Dedifferentiated amniotic fluid mesenchymal stem cell (primary cell): ENCODE measurements around the gene WFIKKN1.
"Not testable (repeated sequence)": the region's sequence is repeated elsewhere in the genome, so short reads cannot be mapped to it uniquely, and the experiment has no call there.

ENCODE experiments used
- DNase-seq: peaks from one replicate; pipeline ENCODE4 v3.0.0-alpha.2; 2016; ENCODE audit errors: extremely low spot score

The WFIKKN1 gene

DNA sequence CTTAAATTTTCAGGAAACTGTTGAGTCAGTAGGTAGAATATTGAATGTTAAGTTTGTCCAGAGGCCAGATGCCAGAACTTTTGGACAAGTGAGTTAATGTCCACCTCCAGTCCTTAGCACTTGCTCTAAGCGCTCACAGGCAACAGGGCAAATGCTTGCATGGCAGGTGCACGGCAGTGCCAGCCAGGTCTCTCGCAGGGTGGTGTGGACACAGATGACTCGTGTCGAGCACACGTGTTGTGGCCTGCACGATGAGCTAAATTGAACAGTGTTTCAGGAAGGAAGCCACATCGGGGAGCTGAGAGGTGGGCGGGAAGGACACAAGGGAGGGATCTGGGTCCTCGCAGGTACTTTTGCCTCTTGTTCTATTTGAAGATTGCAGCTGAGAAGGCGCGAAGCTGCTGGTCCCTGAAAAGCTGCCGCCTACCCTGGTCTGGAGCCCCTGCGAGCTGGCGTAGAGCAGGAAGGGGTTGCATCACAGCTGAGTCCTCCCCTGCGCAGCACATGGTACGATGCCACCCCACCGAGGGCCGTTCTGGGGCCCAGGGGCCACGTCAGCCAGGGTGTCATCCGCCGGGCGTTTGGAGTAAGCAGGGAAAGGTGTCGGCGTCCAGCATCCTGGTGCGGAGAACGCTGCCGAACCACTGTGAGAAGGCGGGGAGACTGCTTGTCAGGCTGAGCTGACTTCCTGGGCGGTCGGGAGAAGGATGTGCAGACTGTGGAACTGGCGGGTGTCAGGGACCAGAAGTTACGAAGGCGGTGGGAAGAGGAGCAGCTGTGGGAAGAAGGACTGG is 34.6 kb upstream of the WFIKKN1 start:
- DNase-seq = no peak

DNA sequence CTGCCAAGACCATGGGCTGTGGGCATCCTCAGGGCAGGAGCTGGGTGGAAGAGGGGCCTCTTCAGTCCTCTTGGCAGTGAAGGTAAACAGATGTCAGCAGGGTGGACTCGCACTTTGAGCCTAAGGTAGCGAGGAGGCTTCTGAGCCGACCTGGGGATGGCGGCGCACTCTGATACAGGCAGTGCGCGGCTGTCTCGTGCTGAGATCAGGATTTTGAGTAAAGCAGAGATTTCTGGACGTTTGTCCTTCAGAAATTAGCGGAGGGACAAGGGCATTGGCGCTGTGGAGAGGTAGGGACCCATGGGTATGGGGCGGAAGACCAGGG is 34.1 kb upstream of the WFIKKN1 start:
- DNase-seq = no peak

GRCh38 chr16:597655-598054 is 33.1 kb upstream of the WFIKKN1 start:
- not testable (repeated sequence) for DNase-seq

DNA sequence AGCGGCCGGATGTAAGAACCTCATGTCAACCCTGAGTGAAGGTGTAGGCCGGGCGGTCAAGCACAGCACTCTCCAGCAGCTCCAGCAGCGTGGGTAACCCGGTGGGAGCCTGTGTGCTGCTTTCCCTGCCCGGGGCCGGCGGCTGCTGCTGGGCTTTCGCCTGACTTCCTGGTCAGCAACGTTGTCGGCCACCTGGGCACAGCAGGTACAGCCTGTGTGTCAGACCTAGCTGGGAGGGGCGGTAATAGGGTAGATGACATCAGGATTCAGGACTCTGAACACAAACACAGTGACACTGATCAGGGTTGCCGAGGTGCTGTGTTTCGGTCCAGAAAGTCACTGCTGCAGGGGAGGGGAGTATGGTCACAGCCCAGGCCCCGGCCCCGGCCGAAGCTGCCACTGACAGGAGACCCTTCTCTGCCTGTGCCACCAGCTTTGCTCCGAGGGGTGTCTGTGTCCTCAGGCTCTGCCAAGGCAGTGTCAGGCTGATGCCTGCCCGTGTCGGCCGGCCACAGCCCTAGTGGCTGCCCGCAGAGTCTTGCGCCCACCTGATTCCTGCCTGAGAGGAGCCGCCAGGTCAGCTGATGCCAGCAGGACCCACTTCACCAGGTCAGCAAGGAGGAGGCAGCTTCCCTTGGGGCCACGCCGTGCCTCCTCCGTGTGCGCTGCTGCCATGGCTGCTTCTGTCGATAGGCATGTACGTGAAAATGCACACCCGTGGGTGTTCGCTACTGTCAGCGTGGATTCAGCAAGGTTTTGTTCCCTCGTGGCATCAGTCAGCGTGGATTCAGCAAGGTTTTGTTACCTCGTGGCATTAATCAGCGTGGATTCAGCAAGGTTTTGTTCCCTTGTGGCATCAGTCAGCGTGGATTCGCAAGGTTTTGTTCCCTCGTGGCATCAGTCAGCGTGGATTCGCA is 31.7 kb upstream of the WFIKKN1 start:
- DNase-seq = no peak

DNA sequence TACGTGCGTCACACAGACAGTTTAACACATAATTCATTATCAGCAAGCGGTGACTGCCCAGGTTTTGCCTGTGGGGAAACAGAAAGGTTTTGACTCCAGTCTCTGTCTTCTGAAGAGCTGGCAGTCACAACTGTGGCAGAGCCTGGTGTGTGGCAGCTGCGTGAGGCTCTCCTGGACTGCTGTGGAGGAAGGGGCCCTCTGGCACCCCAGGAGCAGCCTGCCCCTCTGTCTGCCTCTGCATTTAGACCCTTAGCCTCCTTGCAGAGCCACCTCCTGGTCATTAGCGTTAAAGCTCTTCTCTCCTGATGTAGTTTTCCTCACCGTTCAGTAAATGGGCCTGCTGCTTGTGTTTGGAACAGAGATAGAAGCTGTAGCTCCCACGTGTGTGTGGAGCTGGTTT is 30.0 kb upstream of the WFIKKN1 start:
- no peak for DNase-seq

DNA sequence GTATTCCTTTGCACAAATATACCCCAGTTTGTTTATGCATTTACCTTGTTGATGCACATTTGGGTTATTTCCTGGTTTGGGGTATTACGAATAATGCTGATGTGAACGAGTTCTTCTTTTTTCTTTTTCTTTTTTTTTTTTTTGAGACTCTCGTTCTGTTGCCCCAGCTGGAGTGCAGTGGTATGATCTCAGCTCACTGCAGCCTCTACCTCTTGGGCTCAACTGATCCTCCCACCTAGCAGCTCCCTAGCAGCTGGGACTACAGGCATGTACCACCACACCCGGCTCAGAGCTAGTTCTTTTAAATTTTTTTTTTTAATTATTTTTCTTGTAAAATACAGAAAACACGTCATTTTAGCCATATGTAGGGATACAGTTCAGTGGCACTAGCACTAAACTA is 26.9 kb upstream of the WFIKKN1 start:
- DNase-seq = no peak

DNA sequence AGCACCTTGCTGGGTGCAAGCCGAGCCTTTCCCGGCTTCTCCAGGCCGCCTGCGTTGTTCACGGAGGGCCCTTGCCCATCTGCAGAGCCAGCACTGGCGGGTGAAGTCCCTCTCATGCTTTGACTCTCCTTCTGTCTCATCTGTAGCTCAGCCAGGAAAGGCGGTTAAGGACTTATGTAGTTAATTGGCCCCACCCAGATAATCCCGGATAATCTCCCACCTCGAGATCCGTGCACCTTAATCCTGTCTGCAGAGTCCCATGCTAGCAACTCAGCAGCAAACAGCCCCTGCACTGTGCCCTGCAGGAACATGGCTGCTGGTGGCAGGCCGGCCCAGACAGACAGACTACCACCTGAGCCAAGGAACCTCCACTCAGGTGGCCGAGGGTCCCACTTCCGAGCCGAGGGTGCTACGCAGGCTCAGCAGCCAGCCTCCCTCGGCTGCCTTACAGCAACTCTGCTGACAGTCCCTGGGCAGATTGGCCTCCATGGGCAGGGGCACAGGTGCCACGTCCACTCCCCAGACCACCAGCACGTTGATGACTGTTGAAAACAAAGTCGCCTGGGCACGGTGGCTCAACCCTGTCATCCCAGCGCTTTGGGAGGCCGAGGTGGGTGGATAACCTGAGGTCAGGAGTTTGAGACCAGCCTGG is 24.0 kb upstream of the WFIKKN1 start:
- no peak for DNase-seq

DNA sequence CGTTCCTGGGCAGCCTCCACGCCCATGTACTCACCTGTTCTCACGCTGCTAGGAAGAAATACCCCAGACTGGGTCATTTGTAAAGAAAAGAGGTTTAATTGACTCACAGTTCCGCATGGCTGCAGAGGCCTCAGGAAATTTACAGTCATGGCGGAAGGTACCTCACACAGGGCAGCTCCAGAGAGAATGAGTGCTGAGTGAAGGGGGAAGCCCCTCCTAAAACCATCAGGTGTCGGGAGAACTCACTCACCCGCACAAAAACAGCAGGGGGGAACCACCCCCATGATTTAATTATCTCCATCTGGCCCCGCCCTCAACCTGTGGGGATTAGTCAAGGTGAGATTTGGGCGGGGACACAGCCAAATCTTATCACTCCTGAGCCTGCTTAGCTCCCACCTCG is 22.8 kb upstream of the WFIKKN1 start:
- no peak for DNase-seq

GRCh38 chr16:609316-609715 is 21.5 kb upstream of the WFIKKN1 start:
- DNase-seq = no peak

GRCh38 chr16:609984-610383 is 20.8 kb upstream of the WFIKKN1 start:
- no peak for DNase-seq

- no peak for DNase-seq
These were observed 20.0 kb upstream of the WFIKKN1 start for GRCh38 chr16:610513-611381.

DNA sequence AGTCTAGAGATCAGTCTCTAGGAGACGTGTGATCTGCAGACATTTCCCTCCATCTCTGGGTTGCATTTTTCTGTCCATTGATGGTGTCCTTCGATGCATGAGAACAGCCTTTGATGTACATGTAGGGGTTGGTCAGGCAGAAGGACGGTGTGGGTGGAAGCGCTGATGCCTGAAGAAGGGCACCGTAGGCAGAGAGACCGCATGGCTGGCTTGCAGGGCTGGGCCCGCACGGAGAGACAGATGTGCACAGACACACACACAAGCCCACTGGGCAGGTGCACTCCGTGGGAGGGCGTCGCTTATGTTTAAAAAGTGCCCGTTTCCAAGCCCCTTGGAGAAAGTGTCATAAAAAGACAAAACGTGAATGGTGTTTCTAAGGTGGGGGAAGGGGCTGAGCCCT is 15.7 kb upstream of the WFIKKN1 start:
- no peak for DNase-seq

DNA sequence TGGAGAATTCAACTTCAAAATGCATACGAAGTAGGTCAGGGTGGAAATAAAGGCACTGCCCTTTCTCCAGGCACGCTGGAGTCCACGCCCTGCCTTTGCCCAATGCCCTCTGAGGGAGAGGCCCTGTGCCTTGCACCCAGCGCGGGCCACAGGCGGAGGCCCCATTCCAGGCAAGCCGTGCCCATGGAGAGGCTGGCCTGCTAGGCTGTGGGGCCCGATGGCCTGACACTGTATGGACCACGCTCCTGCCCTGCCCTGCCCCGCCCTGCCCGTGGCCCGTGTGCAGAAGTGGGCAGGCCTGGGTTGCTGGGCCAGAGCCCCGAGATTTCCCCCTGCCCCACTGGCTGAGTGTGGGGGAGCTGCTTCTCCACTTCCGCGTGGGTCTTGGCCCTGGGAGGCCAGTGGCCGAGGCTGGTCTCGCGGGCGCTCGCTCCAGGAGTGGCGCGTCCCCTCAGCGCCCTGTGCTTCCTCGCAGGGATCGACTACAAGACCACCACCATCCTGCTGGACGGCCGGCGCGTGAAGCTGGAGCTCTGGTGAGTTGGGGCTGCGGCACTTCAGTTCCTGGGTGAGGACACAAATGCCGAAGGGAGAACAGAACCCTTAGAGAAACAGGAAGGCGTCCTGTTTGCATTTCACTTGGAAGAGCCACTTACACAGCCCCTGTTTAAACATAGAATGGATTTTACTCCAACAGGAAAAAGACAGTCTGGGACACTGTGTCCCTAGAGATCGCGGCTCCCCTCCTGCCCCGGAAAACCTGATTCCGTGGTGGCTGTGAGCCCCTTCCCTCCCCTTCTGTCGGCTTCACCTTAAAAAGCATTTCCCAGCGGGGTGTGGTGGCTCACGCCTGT is 13.8 kb upstream of the WFIKKN1 start:
- no peak for DNase-seq

DNA sequence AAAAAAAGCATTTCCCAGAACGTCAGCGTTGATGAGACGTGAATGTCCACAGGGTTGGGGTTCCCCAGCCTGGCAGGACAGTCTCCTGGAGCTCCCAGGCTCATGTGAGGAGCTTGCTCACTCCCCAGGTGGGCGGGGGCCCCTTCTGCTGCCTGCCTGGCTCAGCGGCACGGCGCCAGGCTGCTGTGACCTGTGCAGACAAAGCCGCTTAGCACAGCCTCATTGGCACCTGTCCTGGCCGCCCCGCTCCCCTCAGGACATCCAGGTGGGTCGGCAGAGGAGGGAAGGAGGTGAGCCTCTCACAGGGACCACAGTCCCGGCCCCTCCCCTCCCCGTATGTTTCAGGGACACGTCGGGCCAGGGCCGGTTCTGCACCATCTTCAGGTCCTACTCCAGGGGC is 12.9 kb upstream of the WFIKKN1 start:
- DNase-seq = no peak

DNA sequence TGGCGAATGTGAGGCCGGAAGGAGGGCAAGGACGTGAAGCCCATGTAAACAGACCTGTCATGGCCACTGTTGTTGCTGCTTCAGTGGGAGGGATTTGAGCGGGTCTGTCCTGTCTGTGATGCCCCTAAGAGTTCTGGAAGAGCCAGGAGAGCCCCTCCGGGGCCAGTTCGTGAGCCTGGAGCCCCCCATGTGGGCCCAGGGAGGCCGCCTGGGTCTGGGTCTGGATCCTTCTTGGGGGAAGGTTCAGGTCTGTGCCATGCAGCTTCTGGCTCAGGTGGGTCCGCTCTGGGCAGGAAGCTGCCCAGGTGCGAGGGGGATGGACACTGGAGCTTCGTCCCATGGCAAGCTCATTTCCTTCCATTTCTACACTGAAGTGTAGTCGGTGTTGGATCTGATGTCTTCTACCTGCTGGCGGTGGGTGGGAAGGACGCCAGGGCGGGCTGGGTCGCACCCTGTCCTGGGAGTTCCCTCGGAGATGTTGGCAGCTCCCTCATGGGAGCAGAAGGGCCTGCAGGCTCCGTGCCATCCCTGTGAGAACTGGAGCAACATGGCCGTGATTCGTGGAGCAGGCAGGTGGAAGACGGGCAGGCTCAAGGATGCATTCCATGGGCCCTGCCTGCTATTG is 11.2 kb upstream of the WFIKKN1 start:
- DNase-seq = no peak

DNA sequence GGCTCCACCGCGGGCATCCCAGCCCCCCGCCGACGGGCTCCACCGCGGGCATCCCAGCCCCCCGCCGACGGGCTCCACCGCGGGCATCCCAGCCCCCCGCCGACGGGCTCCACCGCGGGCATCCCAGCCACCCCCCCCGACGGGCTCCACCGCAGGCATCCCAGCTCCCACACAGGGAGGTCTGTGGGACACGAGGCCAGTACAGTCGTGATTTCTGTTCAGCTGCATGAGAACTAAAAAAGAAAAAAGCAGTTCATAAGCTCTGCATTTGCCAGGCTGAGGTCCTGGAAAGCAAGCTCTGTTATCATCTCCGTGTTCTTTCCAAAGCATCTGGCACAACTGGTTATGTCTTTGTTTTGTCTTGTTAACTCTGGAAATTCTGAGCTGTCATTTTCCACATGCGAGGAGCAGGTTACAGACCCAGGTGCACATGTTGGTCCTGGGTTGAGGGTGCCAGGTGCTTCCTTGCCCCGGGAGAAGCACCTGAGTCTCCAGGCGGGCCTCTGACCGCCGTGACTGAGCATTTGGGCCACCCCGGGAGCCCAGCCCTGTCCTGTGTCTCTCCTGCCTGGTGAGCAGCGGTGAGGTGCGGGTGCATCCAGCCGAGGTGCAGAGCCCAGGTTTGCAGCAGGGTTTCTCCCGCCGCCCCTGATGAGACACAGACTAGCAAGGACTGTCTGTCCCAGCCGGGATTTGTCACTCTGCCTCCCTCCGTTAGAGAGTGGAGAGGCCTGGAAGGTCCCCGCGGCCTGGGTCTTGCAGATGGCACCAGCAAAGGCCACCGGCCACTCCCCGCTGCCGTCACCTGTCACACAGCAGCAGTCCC is 9.9 kb upstream of the WFIKKN1 start:
- DNase-seq = no peak

DNA sequence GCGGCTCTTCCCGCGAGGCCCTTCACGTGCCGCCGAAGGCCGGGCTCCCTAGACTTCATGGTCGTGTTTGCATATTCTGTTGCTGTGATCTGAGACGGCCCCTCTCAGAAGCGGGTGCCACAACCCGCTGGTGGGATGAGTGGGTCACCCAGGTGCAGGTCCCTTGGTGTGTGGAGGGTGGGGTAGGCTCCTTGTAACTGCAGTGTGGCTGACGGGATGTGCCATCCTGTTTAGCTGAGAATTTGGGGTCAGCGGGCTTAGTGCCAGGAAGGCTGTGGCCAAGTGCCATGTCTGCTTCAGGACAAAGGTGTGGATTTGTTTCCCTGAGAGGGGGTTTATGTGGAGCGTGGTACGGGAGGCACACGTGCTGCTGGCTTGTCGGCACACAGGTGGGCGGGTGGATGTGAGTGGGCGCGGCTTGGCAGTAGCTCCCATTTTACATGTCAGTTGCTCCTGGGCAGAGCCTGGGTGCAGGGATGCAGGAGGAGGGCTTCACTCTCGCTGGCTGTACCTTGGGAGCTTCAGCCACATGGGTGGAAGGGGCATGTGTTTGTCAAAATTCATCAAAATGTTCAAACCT is 9.2 kb upstream of the WFIKKN1 start:
- DNase-seq = no peak

GRCh38 chr16:622920-623280 is 7.9 kb upstream of the WFIKKN1 start:
- no peak for DNase-seq

DNA sequence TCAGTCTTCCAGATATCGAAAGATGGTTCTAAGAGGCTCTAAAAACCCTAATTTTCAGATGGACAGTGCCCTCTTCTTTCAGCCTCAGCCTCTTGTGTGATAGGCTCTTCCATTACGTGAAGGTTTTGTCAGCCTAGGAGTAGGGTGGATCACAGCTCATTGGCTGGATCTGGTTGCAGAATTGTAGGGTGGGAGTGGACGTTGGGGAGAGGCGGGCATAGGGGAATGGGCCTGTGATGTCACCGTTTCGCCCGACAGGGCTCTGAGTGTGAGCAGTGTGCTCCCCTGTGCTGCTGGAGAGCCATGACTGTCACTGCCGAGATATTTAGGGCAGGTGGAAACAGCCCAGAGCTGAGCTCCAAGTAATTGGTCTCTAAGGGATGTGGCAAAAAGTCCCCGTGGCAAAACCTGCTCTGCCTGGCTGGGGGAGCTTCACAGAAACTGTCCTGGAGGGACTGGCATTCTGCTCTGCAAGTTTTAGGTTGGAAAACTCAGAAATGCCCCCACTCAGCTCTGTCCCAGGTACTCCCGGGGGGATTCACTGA is 6.2 kb upstream of the WFIKKN1 start:
- no peak for DNase-seq
